Heart left ventricle (tissue), 13 donors: ENCODE data around the gene CDKN2B.

Source experiments
- CTCF ChIP-seq, 12 donors: fragments of 200-600 bp; sonication (generic) in 4 of 12; IDR thresholded peaks; one replicate each; pipeline versions ENCODE4 v1.5.0 to v1.8.0; 2018 to 2022; ENCODE audit warnings: antibody characterized with exemption in 12 of 12, mild to moderate bottlenecking in 5 of 12
- POLR2A ChIP-seq, 2 donors: fragments of 450-650 bp; IDR thresholded peaks; one replicate each; pipeline ENCODE4 v1.6.1; 2017; ENCODE audit warnings: antibody characterized with exemption in 2 of 2, mild to moderate bottlenecking in 2 of 2, moderate library complexity in 2 of 2
- donor health status: ischemic (EF 13 %, LVEDD 7.1; RV severe dilation, severe dysfunction).
- donor health status: DM: no; HTN: yes; CAD: no.
- donor health status: DM: no; HTN: no; CAD: no.
- donor health status: ischemic (EF 25% LVEDD 6.9; RV normal size, moderate dysfunction).
- donor health status: ischemic (EF 25% LVEDD 5.7; RV mildly dilated, moderate dysfunction).
- donor health status: ischemic (EF 35%, LVEDD 5.7; RV mildly dilated, moderate dysfunction).
- donor health status: nonischemic (EF 11% LVEDD 7.7; RV severe dilation, severe dysfunction).
- donor health status: DM: yes; HTN: yes; CAD: no.
- donor health status: PGD.
- donor health status: ischemic (EF 29% LVEDD 5.4; RV normal size, mild dysfunction).
- donor health status: nonischemic (EF 23%, LVEDD 6.1; RV moderate dilation, normal function).

GRCh38 chr9:22054529-22054928, 45.4 kb upstream of the CDKN2B start:
- TF ChIP-seq POLR2A (IDR thresholded peaks at IDR 0.05) (no peak), CTCF (IDR thresholded peaks at IDR 0.05) (no peak)
